ENCODE data around the gene KRT7. TPM values are rescaled to one million over a fixed set of nuclear protein-coding genes. Genes with fewer than 3 reads are reported as not detected.

KRT7 gene
- total and polyA plus RNA-seq, 2 donors (not counting 1 experiment from before 2014, with no cell fraction given) = not detected

DNA sequence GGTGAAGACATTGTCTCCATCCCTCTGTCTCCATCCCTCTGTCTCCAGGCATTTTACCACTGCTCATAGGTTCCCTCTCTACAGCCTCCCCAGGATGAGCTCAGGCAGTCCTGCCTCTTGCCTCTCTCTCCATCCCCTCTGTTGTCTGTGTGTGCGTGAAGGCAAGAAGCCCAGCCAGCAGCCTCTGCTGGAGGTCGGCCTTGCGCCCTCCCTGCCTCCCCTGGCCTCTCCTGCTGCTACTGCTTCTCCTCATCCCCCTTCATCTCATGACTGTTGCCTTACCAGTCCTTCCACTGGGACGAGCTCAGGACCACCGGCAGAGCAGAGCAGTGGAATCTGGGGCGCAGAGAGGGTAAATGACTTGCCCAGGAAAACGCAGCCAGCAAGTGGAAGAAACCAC, 44.4 kb upstream of the KRT7 start:
- CTCF ChIA-PET = no interaction called here

DNA sequence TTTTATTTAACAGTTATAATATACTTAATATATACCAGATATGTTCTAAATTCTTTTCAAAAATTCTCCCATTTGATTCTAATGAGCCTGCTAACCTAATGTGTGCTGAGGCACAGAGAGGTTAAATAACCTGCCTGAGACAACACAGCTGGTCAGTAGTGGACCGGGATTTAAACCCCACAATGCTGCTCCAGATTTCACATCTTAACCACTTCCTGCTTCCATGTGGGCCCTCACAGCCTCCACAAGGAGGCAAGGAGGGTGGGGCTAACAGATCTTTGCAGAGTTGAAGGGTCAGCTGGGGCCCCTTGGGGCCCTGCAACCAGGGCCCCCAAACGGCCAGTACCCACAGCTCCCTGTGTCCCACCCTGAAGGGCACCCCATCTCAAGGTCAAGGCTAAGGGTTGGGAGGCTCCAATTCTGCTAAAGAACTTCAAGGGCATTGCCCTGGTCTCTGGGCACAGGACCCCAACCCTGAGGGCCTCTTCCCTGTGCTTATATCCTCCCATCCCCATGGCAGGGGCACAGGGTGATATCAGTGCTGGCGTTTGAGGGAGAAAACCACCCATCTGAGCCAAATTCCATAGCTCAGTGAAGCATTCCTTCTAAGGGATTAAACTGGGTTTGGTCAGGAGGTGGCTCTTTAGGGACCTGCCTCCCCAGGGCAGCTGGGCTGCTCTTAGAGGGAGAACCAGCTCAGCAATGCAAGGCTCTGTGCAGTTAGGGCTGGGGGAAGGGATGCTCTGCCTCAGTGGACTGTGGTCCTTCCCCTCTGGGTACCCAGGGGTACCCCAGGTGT, 43.5 kb upstream of the KRT7 start:
- no peak overlapping the region for H2AFZ ChIP-seq (ENCODE audit: insufficient read depth, low read depth, low read length, poor library complexity, severe bottlenecking)
- Mint-ChIP-seq H3K27ac (no peak overlapping the region), H3K4me1 (no peaks in the 10 kb centered on the region), H3K27me3 (peaks cover 17% of the 10 kb centered on the region), H3K9me3 (ENCODE audit: insufficient read depth) (no peaks in the 10 kb centered on the region), H3K4me3 (no peak overlapping the region)
- H3K79me2 ChIP-seq (ENCODE audit: control insufficient read depth, insufficient read depth, low read length) = no peaks in the 10 kb centered on the region
- DNase-seq (no peak), ATAC-seq (ENCODE audit: low read depth) (no peak)
- intact Hi-C loops (cut with micrococcal nuclease) = no loop called here
- H3K4me1 ChIP-seq (ENCODE audit: control insufficient read depth in 2 of 2, insufficient read depth in 2 of 2, low read length in 2 of 2) = no peaks in the 10 kb centered on the region
- POLR2A ChIA-PET = no interaction called here
- TF ChIP-seq EZH2 (IDR thresholded peaks at IDR 0.05; ENCODE audit: borderline replicate concordance, insufficient read depth, low read depth, low read length, poor library complexity, severe bottlenecking) = no peak
- TF ChIP-seq, protein P1, sequence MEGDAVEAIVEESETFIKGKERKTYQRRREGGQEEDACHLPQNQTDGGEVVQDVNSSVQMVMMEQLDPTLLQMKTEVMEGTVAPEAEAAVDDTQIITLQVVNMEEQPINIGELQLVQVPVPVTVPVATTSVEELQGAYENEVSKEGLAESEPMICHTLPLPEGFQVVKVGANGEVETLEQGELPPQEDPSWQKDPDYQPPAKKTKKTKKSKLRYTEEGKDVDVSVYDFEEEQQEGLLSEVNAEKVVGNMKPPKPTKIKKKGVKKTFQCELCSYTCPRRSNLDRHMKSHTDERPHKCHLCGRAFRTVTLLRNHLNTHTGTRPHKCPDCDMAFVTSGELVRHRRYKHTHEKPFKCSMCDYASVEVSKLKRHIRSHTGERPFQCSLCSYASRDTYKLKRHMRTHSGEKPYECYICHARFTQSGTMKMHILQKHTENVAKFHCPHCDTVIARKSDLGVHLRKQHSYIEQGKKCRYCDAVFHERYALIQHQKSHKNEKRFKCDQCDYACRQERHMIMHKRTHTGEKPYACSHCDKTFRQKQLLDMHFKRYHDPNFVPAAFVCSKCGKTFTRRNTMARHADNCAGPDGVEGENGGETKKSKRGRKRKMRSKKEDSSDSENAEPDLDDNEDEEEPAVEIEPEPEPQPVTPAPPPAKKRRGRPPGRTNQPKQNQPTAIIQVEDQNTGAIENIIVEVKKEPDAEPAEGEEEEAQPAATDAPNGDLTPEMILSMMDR (IDR thresholded peaks at IDR 0.05) = no peak
- H3K9me3 ChIP-seq (ENCODE audit: control extremely low read depth in 1 of 3, control insufficient read depth in 2 of 3, insufficient read depth in 1 of 3, low read length in 2 of 3) = no peaks in the 10 kb centered on the region
- 60% methylated on average over 1 of the region's 3 CpGs for WGBS (ENCODE audit: insufficient coverage)
- no peaks in the 10 kb centered on the region for H4K20me1 ChIP-seq (ENCODE audit: control insufficient read depth, insufficient read depth, low read length, poor library complexity, severe bottlenecking)
- no peaks in the 10 kb centered on the region for H3K36me3 ChIP-seq (replicated peaks in 1 of 2; ENCODE audit: control extremely low read depth in 1 of 2, control insufficient read depth in 1 of 2, extremely low read depth in 1 of 2, insufficient read depth in 2 of 2, low read length in 1 of 2)
- no peaks in the 10 kb centered on the region for H3K27me3 ChIP-seq (replicated peaks in 1 of 4; ENCODE audit: control extremely low read depth in 1 of 4, control insufficient read depth in 3 of 4, insufficient read depth in 4 of 4, low read length in 3 of 4)
- H3K4me3 ChIP-seq (ENCODE audit: control extremely low read depth in 1 of 5, extremely low read depth in 1 of 5, insufficient read depth in 1 of 5, low read depth in 2 of 5, low read length in 4 of 5) = no peak overlapping the region
- CTCF ChIA-PET = no interaction called here
- no peak overlapping the region for H3K4me2 ChIP-seq (replicated peaks; ENCODE audit: low read depth, low read length, poor library complexity, severe bottlenecking)
- no peak overlapping the region for H3K9ac ChIP-seq (ENCODE audit: low read length)
- H3K27ac ChIP-seq (ENCODE audit: low read length in 2 of 2) = no peak overlapping the region

More for the DNA sequence above, 44.4 kb upstream of the KRT7 start:
- no peak overlapping the region for H3K9ac ChIP-seq (ENCODE audit: low read length)
- H3K4me1 ChIP-seq (ENCODE audit: control insufficient read depth in 2 of 2, insufficient read depth in 2 of 2, low read length in 2 of 2) = no peaks in the 10 kb centered on the region
- H2AFZ ChIP-seq (ENCODE audit: insufficient read depth, low read depth, low read length, poor library complexity, severe bottlenecking) = no peak overlapping the region
- H3K9me3 ChIP-seq (ENCODE audit: control extremely low read depth in 1 of 3, control insufficient read depth in 2 of 3, insufficient read depth in 1 of 3, low read length in 2 of 3) = no peaks in the 10 kb centered on the region
- POLR2A ChIA-PET = no interaction called here
- 98% methylated on average over 7 of the region's 7 CpGs for WGBS (ENCODE audit: insufficient coverage)
- no peak overlapping the region for H3K27ac ChIP-seq (ENCODE audit: low read length in 2 of 2)
- H3K4me3 ChIP-seq (ENCODE audit: control extremely low read depth in 1 of 5, extremely low read depth in 1 of 5, insufficient read depth in 1 of 5, low read depth in 2 of 5, low read length in 4 of 5) = no peak overlapping the region
- Mint-ChIP-seq H3K27me3 (peaks cover 13% of the 10 kb centered on the region), H3K9me3 (ENCODE audit: insufficient read depth) (no peaks in the 10 kb centered on the region), H3K27ac (no peak overlapping the region), H3K4me3 (no peak overlapping the region), H3K4me1 (no peaks in the 10 kb centered on the region)
- no peaks in the 10 kb centered on the region for H3K36me3 ChIP-seq (replicated peaks in 1 of 2; ENCODE audit: control extremely low read depth in 1 of 2, control insufficient read depth in 1 of 2, extremely low read depth in 1 of 2, insufficient read depth in 2 of 2, low read length in 1 of 2)
- ATAC-seq (ENCODE audit: low read depth) (no peak), DNase-seq (no peak)
- H3K4me2 ChIP-seq (replicated peaks; ENCODE audit: low read depth, low read length, poor library complexity, severe bottlenecking) = no peak overlapping the region
- intact Hi-C loops (cut with micrococcal nuclease) = no loop called here
- H3K27me3 ChIP-seq (replicated peaks in 1 of 4; ENCODE audit: control extremely low read depth in 1 of 4, control insufficient read depth in 3 of 4, insufficient read depth in 4 of 4, low read length in 3 of 4) = no peaks in the 10 kb centered on the region
- H4K20me1 ChIP-seq (ENCODE audit: control insufficient read depth, insufficient read depth, low read length, poor library complexity, severe bottlenecking) = no peaks in the 10 kb centered on the region
- no peak for TF ChIP-seq EZH2 (IDR thresholded peaks at IDR 0.05; ENCODE audit: borderline replicate concordance, insufficient read depth, low read depth, low read length, poor library complexity, severe bottlenecking)
- TF ChIP-seq, protein P1 (IDR thresholded peaks at IDR 0.05) = no peak
- no peaks in the 10 kb centered on the region for H3K79me2 ChIP-seq (ENCODE audit: control insufficient read depth, insufficient read depth, low read length)
